MM.1S (cell line): Measurements from ENCODE around the gene JAGN1.

ENCODE experiments used
- CTCF ChIP-seq: fragments of 300-600 bp; sonication (generic); IDR thresholded peaks from 2 replicates; pipeline ENCODE4 v1.5.1; 2016; ENCODE audit warnings: antibody characterized with exemption, low read length, mixed read lengths
- EZH2phosphoT487 ChIP-seq: fragments of 300-600 bp; sonication (generic); IDR thresholded peaks from 2 replicates; pipeline ENCODE4 v1.6.1; 2018; ENCODE audit warnings: antibody characterized with exemption, low read length

- TF ChIP-seq CTCF (no peak), EZH2phosphoT487 (no peak)
These were observed 8.9 kb downstream of the JAGN1 start for GRCh38 chr3:9899289-9899791.
